Parietal lobe (tissue), 1 donor: ENCODE results near the gene OR10V1. TPM values are rescaled to one million over a fixed set of nuclear protein-coding genes. Genes with fewer than 3 reads are reported as not detected.

Source experiments
- total RNA-seq: library from RNA; depleted of rRNA; stranded (reverse); fragments of >200 nt; gene quantifications from one replicate; pipeline ENCODE4 v1.2.3, GENCODE V29; 2014

The OR10V1 gene
- not detected for total RNA-seq

DNA sequence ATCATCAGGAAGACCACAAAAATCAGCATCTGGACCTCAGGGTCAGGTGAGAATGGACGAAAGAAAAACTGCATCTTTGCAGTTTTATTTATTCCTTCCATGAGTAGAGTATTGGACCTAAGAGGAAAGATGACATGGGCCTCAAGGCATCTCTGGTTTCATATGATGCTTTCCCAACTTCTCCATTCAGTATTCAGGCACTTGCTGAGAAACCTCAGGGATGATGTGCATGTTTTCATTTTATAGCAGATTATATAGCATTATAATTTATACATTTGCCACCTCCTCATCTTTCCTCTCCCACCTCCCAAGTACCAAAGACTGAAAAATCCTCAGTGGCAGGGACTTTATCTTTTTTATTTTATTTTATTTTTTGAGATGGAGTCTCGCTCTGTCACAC is at the start of gene OR10V1:
OR10V1 (minus strand) TSS at position 101 of the 400 bp plus-strand sequence; CDS start at position 101, 0 bp downstream.

GRCh38 chr11:59754859-59755700 is 41.4 kb upstream of the OR10V1 start, which contains the start of gene STX3:
TSS of gene STX3 (plus strand) at chr11:59755376. CDS start at chr11:59755606, 230 bp downstream.

GRCh38 chr11:59668950-59669610 is 44.6 kb downstream of the OR10V1 start, which contains the start of gene PATL1:
TSS of gene PATL1 (minus strand) at chr11:59669037. CDS start at chr11:59668895, 142 bp downstream.

Other genes starting within 250 kb of the OR10V1 start
- not detected for gene OR4D10, start 240.5 kb downstream of the OR10V1 start, total RNA-seq
- gene OR4D11, start 210.3 kb downstream of the OR10V1 start, total RNA-seq: not detected
- not detected for gene OR4D9, start 202.3 kb downstream of the OR10V1 start, total RNA-seq
- 43.2 TPM for gene OSBP, start 98.1 kb downstream of the OR10V1 start, total RNA-seq
- gene PATL1, start 44.8 kb downstream of the OR10V1 start, total RNA-seq: 10.6 TPM
- 49.5 TPM for gene STX3, start 41.5 kb upstream of the OR10V1 start, total RNA-seq
- gene MRPL16, start 96.9 kb upstream of the OR10V1 start, total RNA-seq: 20.7 TPM
- not detected for gene CBLIF, start 131.7 kb upstream of the OR10V1 start, total RNA-seq
- gene TCN1, start 152.6 kb upstream of the OR10V1 start, total RNA-seq: not detected
- gene OOSP3, start 164.9 kb upstream of the OR10V1 start, total RNA-seq: not detected
- gene OOSP1, start 224.6 kb upstream of the OR10V1 start, total RNA-seq: not detected